HG03469 (cell line): ENCODE measurements around the gene CCR6.

Source experiments
- ATAC-seq: cut with Tn5 transposase; IDR thresholded peaks from one replicate; pipeline ENCODE4 v1.9.1; 2021; ENCODE audit warnings: mild to moderate bottlenecking, moderate library complexity, moderate number of reproducible peaks; ENCODE audit not compliant: unreplicated experiment

The CCR6 gene

GRCh38 chr6:167118839-167119238 lies 4.1 kb upstream of the CCR6 start:
- no peak for ATAC-seq

- ATAC-seq, result no peak
These were observed 3.0 kb upstream of the CCR6 start for GRCh38 chr6:167119670-167120582.

- ATAC-seq, result no peak
These were observed 2.4 kb upstream of the CCR6 start for GRCh38 chr6:167120583-167120903.

GRCh38 chr6:167121335-167121841 lies 1.5 kb upstream of the CCR6 start:
- ATAC-seq, result no peak

GRCh38 chr6:167122041-167122826 lies 662 bp upstream of the CCR6 start:
- no peak for ATAC-seq

- no peak for ATAC-seq
These were observed 1.9 kb downstream of the CCR6 start for GRCh38 chr6:167124753-167125152.

- no peak for ATAC-seq
These were observed 2.5 kb downstream of the CCR6 start for GRCh38 chr6:167125410-167125809.

- ATAC-seq, result no peak
These were observed 3.0 kb downstream of the CCR6 start for GRCh38 chr6:167125855-167126349.

- ATAC-seq, result no peak
These were observed 5.1 kb downstream of the CCR6 start for GRCh38 chr6:167127785-167128531.

GRCh38 chr6:167129159-167129558 lies 6.3 kb downstream of the CCR6 start:
- ATAC-seq, result no peak

GRCh38 chr6:167129562-167129961 lies 6.7 kb downstream of the CCR6 start:
- ATAC-seq, result no peak

GRCh38 chr6:167130008-167130677 lies 7.2 kb downstream of the CCR6 start:
- peak; percentile 35 for ATAC-seq

- ATAC-seq, result peak; percentile 30
These were observed 8.1 kb downstream of the CCR6 start for GRCh38 chr6:167130712-167131684.

- no peak for ATAC-seq
These were observed 11.8 kb downstream of the CCR6 start for GRCh38 chr6:167134448-167135328.

GRCh38 chr6:167136376-167136775 lies 13.5 kb downstream of the CCR6 start:
- ATAC-seq, result no peak

GRCh38 chr6:167137081-167137480 lies 14.2 kb downstream of the CCR6 start:
- ATAC-seq, result no peak

GRCh38 chr6:167137881-167138280 lies 15.0 kb downstream of the CCR6 start:
- ATAC-seq, result no peak

GRCh38 chr6:167139761-167140160 lies 16.9 kb downstream of the CCR6 start:
- ATAC-seq, result no peak
